Hindlimb muscle (tissue), 1 donor: ENCODE data around the gene CTIF. TPM values are rescaled to one million over a fixed set of nuclear protein-coding genes. Genes with fewer than 3 reads are reported as not detected.

Experiments
- DNase-seq: peaks from one replicate; pipeline ENCODE4 v3.0.0-alpha.2; 2013
- polyA plus RNA-seq: library from polyadenylated mRNA; unstranded; fragments of 120-200 nt; gene quantifications from one replicate; pipeline ENCODE4 v1.2.1, GENCODE V29; 2013; ENCODE audit not compliant: insufficient read length

Gene CTIF
- polyA plus RNA-seq, 1 donor, result 47.1 TPM

DNA sequence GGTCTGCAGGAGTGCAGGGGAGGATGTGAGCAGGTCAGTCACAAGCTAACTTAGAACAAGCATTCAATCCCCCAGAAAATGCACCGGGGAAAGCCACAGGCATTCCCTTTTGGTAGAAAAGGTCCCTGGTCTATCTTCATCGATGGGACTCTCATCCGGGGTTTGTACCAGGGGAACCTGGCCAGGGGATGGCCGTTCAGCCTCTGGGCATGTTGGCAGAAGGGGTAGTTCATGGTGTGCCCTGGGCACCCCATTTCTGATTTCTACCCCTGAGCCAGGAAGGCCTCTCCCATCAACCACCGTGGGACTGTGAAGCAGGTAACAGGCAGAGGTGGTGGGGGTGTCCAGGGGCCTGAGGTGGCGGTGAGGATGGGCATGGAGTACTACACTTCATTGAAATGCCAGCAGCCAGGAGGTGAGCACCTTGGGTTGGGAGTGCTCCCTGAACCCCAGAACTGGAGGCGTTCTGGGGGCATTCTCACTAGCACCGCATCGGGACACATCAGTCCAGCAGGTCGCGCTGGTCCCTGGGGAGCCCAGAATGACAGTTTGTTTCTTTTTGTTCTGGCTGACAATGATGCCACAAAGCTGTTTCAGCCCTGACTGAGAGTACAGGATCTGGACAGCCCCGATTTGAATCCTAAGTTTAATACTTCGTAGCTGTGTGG lies 239.6 kb downstream of the CTIF start:
- no peak for DNase-seq

DNA sequence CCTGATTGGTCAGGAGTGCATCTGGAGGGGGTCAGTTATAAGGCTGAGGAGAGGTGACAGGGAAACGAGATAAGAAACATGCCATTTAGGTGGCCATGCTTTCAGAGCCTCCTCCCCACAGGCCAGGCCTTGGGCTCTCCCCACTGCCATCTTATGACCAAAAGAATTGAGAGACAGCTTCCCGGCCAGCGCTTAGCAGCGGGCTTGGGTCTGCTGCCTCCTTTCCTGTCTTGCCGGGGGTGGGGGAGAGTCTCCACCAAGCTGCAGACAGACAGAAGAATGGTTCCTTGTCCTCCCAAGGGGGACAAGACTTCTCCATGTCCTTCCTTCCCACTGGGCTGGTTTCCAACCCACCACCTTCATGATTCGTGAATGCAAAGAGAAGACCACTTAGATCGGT lies 240.6 kb downstream of the CTIF start:
- DNase-seq, result no peak

- no peak for DNase-seq
These were observed 241.5 kb downstream of the CTIF start for GRCh38 chr18:48780201-48780912.

DNA sequence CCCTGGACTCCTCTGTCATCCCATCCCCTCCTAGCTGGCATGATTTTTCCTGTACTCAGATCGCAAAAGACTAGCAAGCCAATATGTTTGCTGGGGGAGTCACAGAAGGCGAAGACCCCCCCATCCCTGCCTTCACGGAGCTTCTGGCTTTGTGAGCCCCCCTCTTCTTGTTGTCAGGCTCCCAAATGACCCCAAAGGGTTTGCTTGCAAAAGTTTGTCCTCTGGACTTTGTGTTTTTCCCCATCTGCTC lies 242.0 kb downstream of the CTIF start:
- no peak for DNase-seq

DNA sequence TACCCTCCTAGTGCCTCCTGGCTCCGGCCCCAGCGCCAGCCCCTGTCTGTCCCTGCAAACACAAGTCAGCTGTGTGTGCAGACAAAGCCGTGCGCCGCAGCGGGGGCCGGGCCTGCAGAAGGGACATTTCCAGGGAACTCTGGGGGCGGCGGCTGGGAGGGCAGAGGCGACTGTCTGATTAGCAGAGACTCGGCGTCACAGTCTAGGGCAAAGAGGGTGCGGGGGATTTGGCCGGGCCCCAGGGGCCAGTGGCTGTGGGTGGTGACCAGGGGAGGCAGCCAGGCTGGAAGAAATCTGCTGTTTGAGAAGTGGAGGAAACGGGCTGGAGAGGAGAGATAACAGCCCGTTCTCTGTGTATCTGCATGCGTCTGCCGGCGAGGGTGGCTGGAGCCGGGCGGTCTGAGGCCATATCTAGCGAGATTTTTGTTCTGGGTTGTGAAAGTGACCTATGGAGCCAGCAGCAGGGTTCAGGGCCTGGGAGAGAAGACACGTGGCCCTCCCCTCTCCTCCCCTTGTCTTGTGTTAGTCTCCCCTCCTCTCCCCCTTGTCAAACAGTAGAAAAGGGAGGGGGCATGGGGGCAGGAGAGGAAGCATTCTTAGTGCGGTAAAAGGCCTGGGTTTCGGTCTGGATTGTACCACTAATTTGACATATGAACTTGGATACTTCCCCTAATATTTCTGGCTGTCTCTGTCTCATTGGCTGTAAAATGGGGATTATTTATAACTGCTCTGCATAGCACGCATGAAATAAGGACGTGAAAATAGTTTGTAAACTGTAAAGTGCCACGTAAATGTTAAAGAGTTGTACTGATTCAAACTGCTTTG lies 242.5 kb downstream of the CTIF start:
- no peak for DNase-seq

GRCh38 chr18:48781988-48782363 lies 243.1 kb downstream of the CTIF start:
- no peak for DNase-seq

DNA sequence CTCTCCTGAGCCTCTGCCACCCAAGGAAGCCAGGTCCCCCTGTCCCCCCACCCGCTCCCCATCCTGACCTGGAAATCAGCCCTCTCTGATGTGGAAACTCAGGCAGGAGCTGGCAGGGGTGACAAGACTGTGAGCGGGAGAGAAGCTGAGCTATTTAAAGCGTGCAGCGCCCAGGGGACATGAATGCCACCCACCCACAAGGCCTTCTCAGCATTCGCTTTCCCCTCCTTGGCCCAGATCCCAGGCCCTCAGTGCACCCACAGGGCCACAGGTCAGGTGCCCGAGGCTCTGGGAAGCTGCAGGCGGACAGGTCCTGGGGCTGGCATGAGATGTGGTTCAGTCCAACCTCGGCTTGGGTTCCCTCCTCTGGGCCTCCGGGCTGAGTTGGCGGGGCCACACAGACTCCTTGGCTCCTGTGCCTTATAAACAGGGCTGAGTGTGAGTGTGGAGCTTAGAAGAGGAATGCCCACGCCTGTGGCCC lies 243.6 kb downstream of the CTIF start:
- no peak for DNase-seq

- no peak for DNase-seq
These were observed 245.0 kb downstream of the CTIF start for GRCh38 chr18:48783616-48784520.

DNA sequence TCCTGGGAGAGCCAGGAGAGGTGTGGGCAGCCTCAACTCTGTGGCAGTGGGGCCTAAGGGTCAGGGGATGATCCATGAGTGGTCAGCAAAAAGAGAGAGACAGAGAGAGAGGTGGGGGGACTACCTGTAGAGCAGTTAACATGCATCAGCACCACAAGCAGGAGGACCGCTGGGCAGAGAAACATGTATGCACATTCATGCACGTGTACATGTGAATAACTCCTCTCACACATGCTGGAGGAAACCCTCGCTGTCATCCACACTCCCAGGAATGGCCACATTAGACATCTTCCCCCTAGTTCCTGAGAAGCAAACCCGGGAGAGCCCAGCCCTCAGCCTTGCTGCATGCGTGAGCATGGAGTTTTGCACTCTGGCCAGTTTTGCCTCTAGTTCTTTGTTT lies 245.8 kb downstream of the CTIF start:
- DNase-seq, result no peak

DNA sequence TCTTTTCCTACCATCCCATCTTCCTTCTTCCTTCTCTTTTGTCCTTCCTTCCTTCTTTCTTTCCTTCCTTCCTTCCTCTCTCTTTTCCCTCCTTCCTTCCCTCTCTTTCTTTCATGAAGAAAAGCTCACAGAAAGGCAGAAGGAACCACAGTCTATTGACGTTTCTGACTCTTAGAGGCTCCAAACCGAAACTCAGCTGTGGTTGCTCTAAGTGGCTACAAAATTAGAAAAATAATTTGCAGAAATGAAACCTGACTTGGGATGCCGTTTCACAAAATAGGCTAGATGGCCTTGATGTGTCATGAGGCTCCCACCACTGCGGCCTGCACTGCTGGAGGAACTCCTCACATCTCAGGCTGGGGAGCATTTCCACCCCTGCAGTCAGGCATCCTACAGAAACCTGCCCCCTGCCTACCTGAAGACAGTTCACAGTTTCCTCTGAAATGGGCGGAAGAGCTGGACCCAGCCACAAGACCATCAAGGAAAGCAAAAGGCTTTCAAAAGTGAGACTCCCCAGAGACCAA lies 246.3 kb downstream of the CTIF start:
- no peak for DNase-seq

DNA sequence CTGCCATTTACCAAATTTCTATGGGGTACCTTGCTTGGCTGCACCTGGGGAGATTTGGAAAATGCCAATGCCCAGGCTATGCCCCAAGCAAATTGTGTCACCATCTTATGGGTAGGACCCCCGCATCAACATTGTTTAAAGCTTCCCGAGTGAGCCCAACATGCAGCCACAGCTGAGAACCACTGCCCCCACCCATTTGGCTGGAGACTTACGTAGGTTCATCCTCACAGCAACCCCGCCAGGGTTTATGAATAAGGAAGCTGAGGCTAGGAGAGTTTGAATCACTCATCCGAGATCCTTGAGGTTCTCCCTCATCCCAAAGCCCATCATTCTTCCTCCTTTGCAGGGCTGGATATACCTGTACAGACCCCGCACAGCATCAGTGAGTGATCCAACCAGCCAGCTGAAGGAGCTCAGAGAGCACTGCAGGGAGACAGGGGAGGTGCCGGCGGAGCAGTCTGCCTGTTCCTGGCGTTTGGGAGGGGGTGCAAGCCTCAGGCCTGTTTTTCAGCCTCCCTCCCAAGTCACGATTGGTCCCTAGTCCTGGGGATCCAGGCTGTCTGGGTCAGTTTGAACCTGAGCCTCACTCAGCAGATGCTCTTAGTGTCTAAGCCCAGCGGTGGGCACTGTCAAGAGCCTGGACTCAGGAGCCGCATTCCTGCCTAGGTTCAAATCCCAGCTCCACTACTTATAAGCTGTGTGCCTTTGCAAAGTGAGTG lies 247.1 kb downstream of the CTIF start:
- DNase-seq, result no peak

DNA sequence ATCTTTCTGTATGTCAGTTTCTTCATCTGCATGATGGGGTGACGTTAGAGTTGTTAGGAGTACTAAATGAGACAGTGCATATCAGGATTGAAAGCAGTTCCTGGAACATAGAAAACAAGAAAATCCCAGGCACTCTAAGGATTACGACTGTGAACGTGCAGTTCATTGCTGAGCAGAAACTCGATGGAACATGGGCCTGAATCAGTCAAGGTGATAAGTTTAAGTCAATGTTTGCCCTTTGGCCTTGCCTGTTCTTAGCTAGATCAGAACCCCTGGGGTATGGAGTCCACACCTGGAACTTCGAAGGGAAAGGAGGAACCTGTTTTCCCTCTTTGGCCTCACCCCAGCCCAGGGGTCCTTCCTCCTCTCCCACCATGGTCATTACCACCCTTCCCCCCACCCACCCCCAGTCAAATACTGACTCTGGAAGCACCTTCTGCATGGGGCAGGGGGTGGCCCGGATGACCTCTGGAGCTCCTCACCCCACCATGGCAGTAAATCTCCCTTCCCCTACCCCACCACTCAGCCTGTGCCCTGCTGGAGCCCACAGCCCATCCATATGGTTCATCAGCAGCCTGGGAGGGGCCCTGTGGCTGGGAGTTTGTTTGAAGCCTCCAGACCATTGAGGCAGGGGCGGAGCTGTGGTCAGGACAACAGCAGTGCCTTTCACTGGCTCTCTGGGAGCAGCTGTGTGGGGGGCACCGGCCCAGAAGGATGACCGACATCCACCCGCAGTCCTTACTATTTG lies 247.8 kb downstream of the CTIF start:
- DNase-seq, result no peak

GRCh38 chr18:48787203-48788151 lies 248.6 kb downstream of the CTIF start:
- no peak for DNase-seq

DNA sequence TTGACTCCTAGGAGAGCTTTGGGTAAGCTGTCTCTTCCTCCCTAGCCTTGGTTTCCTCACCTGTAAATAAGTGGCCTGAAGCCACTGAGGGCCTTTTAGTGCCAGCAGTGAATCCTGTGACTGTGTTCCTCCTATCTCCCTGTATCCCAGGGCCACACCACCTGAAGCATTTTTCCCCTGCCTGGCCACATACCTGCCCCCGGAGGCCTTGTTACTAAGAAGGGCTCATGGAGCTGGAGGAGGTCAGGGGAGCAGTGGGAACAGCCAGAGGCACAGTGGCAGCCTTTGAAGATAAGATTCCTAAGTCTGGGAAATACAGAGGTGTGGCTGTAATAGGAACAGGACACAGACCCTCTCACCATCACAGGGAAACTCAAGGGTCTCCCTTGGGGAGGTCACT lies 249.5 kb downstream of the CTIF start:
- DNase-seq, result no peak

GRCh38 chr18:48789259-48789812 lies 250.5 kb downstream of the CTIF start:
- DNase-seq, result no peak

DNA sequence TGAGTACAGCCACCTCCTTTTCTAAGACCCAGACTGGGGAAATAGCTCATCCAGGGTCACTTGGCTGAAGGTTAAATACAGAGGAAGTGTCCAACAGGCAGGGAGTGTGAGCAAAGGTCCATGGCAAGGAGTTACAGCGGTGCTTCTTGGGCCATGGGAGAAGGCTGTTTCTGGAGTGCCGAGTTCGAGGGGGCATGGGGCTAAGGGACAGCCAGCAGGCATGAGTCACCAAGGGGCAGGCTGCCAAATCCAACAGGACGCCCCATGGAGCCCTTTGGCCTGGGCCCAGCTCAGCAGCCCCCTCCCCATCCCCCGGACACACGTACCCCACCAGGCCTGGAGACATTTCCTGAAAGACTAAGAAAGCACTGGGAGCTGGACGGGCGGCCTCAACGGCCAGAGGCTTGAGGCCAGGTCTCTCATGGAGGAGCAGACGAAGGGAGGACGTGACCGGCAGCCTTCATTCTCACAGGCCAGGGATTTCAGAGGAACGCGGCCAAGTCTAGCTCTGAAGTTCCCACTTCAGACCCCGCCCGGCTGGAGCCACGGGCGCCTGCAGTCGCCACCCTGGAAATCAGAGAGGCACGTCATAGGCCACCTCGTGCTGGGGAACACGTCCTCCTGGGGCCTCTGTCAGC lies 251.5 kb downstream of the CTIF start:
- no peak for DNase-seq

DNA sequence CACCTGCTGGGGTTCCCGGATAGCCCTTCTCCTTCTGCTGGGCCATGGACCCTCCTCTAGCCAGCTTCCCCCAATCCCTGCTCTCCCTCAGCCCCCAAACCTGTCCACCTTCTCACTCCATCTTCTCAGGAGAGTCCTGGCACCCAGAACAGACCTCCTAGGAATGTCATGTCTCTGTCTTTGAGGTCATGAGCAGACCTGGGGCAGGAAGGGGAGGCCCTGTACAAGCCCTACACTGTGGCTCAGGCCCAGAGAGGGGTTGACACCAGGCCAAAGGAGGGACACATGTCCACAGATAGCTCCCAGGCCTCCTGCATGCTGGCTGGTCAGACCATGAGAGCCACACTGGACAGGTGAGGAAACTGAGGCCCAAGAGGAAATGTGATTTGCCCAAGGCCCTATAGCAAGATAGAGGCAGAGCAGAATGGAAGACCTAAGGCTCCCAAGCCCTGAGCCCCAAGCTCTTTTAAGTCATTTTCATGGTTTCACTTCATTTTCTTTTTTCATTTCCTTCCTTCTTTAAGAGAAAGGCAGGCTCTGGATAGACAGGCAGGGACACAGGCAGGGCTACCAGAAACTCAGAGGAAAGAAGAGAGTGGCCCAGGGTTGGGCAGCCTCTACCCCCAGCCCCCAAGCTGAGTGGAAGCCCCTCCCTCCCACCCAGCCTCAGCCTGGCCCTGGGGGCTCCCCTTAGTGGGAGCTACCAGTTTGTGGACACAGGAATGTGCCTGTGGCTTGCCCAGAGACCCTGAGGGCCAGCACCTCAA lies 252.2 kb downstream of the CTIF start:
- DNase-seq, result no peak

DNA sequence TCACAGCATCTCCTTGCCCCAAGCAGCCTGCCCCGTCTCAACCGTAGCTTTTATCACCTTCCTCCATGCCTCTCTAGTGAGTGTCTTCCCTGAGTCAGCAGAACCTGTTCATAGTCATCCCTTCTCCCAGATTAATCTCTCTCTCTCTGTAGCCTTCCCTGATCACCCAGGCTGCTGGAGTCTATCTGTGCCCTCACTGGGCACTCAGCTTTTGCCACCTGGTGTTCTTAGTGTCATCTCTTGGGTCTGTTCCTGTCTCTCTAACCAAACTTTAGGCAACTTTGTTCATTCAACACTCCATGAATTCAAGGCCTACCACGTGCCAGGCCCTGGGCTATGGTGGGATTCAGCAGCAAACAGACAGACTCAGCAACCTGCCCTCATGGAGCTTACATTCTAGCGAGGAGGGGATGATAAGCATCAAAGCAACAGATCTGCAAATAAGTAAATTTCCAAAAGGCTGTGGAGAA lies 252.8 kb downstream of the CTIF start:
- DNase-seq, result no peak
